ENCODE data around the gene CEP192.

- TF ChIP-seq CTCF (IDR thresholded peaks at IDR 0.05; ENCODE audit: low read depth, low read length, missing input control) (no peak), GABPA (IDR thresholded peaks at IDR 0.05 in 1 of 2, conservative IDR thresholded peaks at IDR 0.05 in 1 of 2) (no peak), YY1 (IDR thresholded peaks at IDR 0.05) (no peak), REST (IDR thresholded peaks at IDR 0.05) (no peak), RAD21 (IDR thresholded peaks at IDR 0.05) (no peak), RXRA (IDR thresholded peaks at IDR 0.05) (no peak), ZBTB33 (IDR thresholded peaks at IDR 0.05) (no peak), ATF3 (IDR thresholded peaks at IDR 0.05) (no peak), TAF1 (conservative IDR thresholded peaks at IDR 0.05) (no peak), SP1 (IDR thresholded peaks at IDR 0.05) (no peak), EGR1 (IDR thresholded peaks at IDR 0.05; ENCODE audit: low read depth in 2 of 2) (no peak), FOXA1 (IDR thresholded peaks at IDR 0.05) (no peak), NR2F2 (IDR thresholded peaks at IDR 0.05) (no peak)
These were observed 119.4 kb downstream of the CEP192 start for GRCh38 chr18:13110559-13110958.

All from liver (tissue), 3 donors.